Stomach (tissue), 9 donors: ENCODE results near the gene PRKACA. TPM values are rescaled to one million over a fixed set of nuclear protein-coding genes. Genes with fewer than 3 reads are reported as not detected.

Source experiments
- DNase-seq, 2 donors: peaks; one replicate each; pipeline versions ENCODE4 v3.0.0 to v3.0.0-alpha.2; 2013 to 2019
- H3K27ac ChIP-seq, 5 donors: fragments of 200-600 bp in 4 of 5; sonication (generic) in 4 of 5; one replicate each; pipeline ENCODE4 v1.5.1; 2013 to 2019; ENCODE audit warnings: mild to moderate bottlenecking in 1 of 5, moderate library complexity in 1 of 5
- H3K27me3 ChIP-seq, 3 donors: fragments of 200-600 bp; sonication (generic); one replicate each; pipeline ENCODE4 v1.5.1; 2017 to 2019; ENCODE audit warnings: mixed run types in 1 of 3
- H3K36me3 ChIP-seq, 4 donors: fragments of 200-600 bp; sonication (generic); 1 replicate in 3 of 4; 2 replicates in 1 of 4; pipeline ENCODE4 v1.5.1; 2016 to 2019
- H3K4me1 ChIP-seq, 4 donors: fragments of 200-600 bp; sonication (generic); one replicate each; pipeline ENCODE4 v1.5.1; 2016 to 2019
- H3K4me3 ChIP-seq, 4 donors: fragments of 200-600 bp; sonication (generic) in 3 of 4; one replicate each; pipeline ENCODE4 v1.5.1; 2016 to 2019; ENCODE audit warnings: mild to moderate bottlenecking in 1 of 4
- H3K9me3 ChIP-seq, 4 donors: fragments of 200-600 bp; sonication (generic); one replicate each; pipeline ENCODE4 v1.5.1; 2016 to 2019
- CTCF ChIP-seq, 7 experiments: fragments of 450-650 bp in 4 of 7; fragments of 200-600 bp in 3 of 7; sonication (generic) in 3 of 7; IDR thresholded peaks; one replicate each; pipeline ENCODE4 v1.5.1; 2016 to 2019; ENCODE audit warnings: antibody characterized with exemption in 7 of 7, control low read depth in 2 of 7, mild to moderate bottlenecking in 1 of 7
- EP300 ChIP-seq: sonication (generic); formaldehyde crosslinking; IDR thresholded peaks from one replicate; pipeline ENCODE4 v1.6.1; 2017; ENCODE audit warnings: antibody characterized with exemption
- POLR2A ChIP-seq, 4 donors: fragments of 450-650 bp; IDR thresholded peaks; one replicate each; pipeline ENCODE4 v1.6.1; 2016; ENCODE audit warnings: antibody characterized with exemption in 4 of 4, control low read depth in 2 of 4, mild to moderate bottlenecking in 1 of 4, moderate library complexity in 1 of 4
- POLR2AphosphoS5 ChIP-seq, 3 donors: sonication (generic); formaldehyde crosslinking; IDR thresholded peaks; one replicate each; pipeline ENCODE4 v1.6.1; 2016; ENCODE audit warnings: antibody characterized with exemption in 3 of 3
- WGBS, 5 donors: extraction: QIAGEN DNeasy Blood & Tissue Kit in 3 of 5; methylation state at CpG; one replicate each; pipeline versions ENCODE4 v1.1.5 to v1.1.7; 2013 to 2018; 5-methylcytosine and 5-hydroxymethylcytosine counted together
- intact Hi-C: fragments of 100-400 bp; cut with DNase I; formaldehyde crosslinking; loops from one replicate; pipeline ENCODE4 v1.15.1; 2023; ENCODE audit warnings: low total_unique reads
- polyA plus RNA-seq, 3 donors: library from polyadenylated mRNA; stranded (reverse); fragments of 200-250 nt; gene quantifications; one replicate each; pipeline ENCODE4 v1.2.3, GENCODE V29; 2013
- total RNA-seq, 5 donors: library from RNA; depleted of rRNA; stranded (reverse); fragments of >200 nt; gene quantifications; one replicate each; pipeline versions ENCODE4 v1.1.0 to v1.2.3, GENCODE V29; 2014 to 2016
- donor health status: healthy with polysubstance abuse.
- donor health status: Bipolar disorder and iron deficiency.
- donor health status: healthy.

The PRKACA gene
- total and polyA plus RNA-seq, 8 donors = 14.7 to 159 (median 29.9) TPM

GRCh38 chr19:14135355-14135754 lies 17.8 kb upstream of the PRKACA start:
- no peaks in the 10 kb centered on the region for H3K36me3 ChIP-seq
- H3K9me3 ChIP-seq = no peaks in the 10 kb centered on the region
- no peak for DNase-seq
- H3K4me1 ChIP-seq = peaks cover 20 to 50% (median 34%) of the 10 kb centered on the region in 4 donors
- no peaks in the 10 kb centered on the region for H3K27me3 ChIP-seq
- H3K4me3 ChIP-seq = peak overlapping the region in 2 of 4 donors; percentile 67 to 83
- intact Hi-C loops = no loop called here
- TF ChIP-seq POLR2AphosphoS5 (IDR thresholded peaks at IDR 0.05) (no peak), POLR2A (IDR thresholded peaks at IDR 0.05) (no peak), EP300 (no peak), CTCF (IDR thresholded peaks at IDR 0.05) (no peak)
- 19 to 28% (median 24%) methylated on average over 6 of the region's 6 CpGs for WGBS, 5 donors
- no peak overlapping the region for H3K27ac ChIP-seq

DNA sequence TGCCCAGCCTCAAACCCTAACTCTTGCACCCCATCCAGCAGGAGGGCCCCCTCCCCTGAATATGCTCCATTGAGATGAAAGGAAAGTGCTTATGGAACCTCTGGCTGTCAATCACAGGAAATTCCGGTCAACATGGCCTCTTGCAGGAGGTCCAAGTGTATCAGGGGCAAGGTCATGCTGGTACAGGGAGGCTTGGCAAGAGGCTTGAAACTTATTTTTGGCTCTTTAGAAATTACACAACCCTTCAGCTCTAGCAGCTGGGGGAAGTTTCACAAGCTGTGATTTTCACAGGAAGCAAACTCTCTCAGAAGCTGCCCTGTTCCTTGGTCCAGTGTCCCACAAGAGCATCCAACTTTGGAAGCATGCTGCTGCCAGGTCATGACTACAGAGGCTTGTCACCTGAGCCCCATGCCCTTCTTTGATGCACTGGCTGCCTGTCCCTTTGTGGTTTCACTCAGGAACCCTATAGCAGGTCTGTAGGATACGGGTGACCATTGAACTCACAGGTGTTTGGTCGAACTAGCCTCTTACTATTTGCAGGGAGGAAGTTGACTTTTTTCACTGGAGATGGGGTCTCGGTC lies 10.5 kb upstream of the PRKACA start:
- no peaks in the 10 kb centered on the region for H3K36me3 ChIP-seq
- peaks cover 0 to 29% (median 2%) of the 10 kb centered on the region in 4 donors for H3K4me1 ChIP-seq
- no peak for DNase-seq
- TF ChIP-seq POLR2A (IDR thresholded peaks at IDR 0.05) (no peak), EP300 (no peak), CTCF (IDR thresholded peaks at IDR 0.05) (no peak)
- no peak overlapping the region for H3K4me3 ChIP-seq
- H3K27ac ChIP-seq = peak overlapping the region in 2 of 5 donors; percentile 43 to 59
- intact Hi-C loops = no loop called here
- 60 to 81% (median 70%) methylated on average over 4 of the region's 4 CpGs for WGBS, 5 donors
- no peaks in the 10 kb centered on the region for H3K27me3 ChIP-seq
- H3K9me3 ChIP-seq = no peaks in the 10 kb centered on the region

- H3K4me1 ChIP-seq = peaks cover 0 to 29% (median 2%) of the 10 kb centered on the region in 4 donors
- intact Hi-C loops = no loop called here
- WGBS, 5 donors = 88 to 92% (median 90%) methylated on average over 8 of the region's 8 CpGs
- no peaks in the 10 kb centered on the region for H3K27me3 ChIP-seq
- peak in 1 of 2 donors; percentile 54 for DNase-seq
- H3K4me3 ChIP-seq = no peak overlapping the region
- no peak for TF ChIP-seq EP300
- TF ChIP-seq CTCF (IDR thresholded peaks at IDR 0.05) = no peak
- no peaks in the 10 kb centered on the region for H3K9me3 ChIP-seq
- H3K27ac ChIP-seq = peak overlapping the region in 2 of 5 donors; percentile 43 to 59
- H3K36me3 ChIP-seq = no peaks in the 10 kb centered on the region
These were observed 9.6 kb upstream of the PRKACA start for GRCh38 chr19:14127176-14127575.

GRCh38 chr19:14122924-14123323 lies 5.4 kb upstream of the PRKACA start:
- Histone ChIP-seq H3K36me3 (no peaks in the 10 kb centered on the region), H3K4me1 (peaks cover 17 to 32% (median 20%) of the 10 kb centered on the region in 4 donors), H3K27me3 (no peaks in the 10 kb centered on the region), H3K4me3 (no peak overlapping the region), H3K27ac (no peak overlapping the region), H3K9me3 (no peaks in the 10 kb centered on the region)
- intact Hi-C loops = no loop called here
- TF ChIP-seq POLR2AphosphoS5 (IDR thresholded peaks at IDR 0.05) (no peak), POLR2A (IDR thresholded peaks at IDR 0.05) (no peak), EP300 (no peak), CTCF (IDR thresholded peaks at IDR 0.05) (no peak)
- DNase-seq = no peak
- WGBS, 5 donors = 90 to 98% (median 95%) methylated on average over 6 of the region's 6 CpGs
